ENCODE measurements around the gene THSD4.

DNA sequence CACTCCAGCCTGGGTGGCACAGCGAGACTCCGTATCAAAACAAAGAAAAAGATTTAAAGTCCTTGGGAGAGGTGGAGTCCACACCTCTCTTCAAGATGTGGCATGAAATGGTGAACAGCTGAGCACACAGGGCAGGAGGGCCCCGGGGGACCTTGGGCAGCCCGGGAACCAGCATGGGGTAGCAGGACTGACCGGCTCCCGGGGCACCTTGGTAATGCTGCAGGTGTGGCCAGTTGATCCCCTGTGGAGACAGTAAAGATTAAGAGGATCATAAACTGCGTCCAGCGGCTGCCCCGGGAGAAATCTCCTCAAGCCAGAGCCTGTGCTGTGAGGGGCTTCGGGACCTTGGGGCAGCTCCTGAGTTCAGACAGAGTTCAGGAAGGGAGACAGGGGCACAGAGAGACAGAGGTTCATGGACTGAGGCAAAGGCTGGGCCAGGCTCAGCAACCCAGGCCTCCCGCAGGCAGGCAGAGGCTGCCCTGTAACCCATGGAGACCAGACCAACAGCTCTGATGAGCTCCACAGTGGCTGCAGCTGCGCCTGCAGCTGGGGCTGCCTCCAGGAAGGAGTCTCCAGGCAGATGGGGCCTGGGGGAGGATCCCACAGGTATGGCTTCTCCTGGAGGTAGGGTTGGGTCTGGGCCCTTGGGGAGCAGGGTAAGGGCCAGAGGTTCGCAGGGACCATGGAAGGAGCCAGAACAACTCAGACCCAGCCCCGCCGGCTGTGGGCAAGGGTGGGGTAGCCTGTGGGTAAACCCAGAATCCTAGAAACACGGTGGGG is 695.2 kb downstream of the THSD4 start, which contains the start of gene NR2E3:
- TF ChIP-seq POLR2A (IDR thresholded peaks at IDR 0.05; ENCODE audit: control extremely low read depth in 1 of 2, low read depth in 2 of 2, low read length in 2 of 2) (no peak), EP300 (IDR thresholded peaks at IDR 0.05; ENCODE audit: borderline replicate concordance in 1 of 2, low read depth in 2 of 2, low read length in 2 of 2) (no peak), SIX5 (IDR thresholded peaks at IDR 0.05; ENCODE audit: low read depth, low read length) (no peak), CEBPB (IDR thresholded peaks at IDR 0.05; ENCODE audit: low read depth, low read length) (no peak)
- TF ChIP-seq, protein P1, sequence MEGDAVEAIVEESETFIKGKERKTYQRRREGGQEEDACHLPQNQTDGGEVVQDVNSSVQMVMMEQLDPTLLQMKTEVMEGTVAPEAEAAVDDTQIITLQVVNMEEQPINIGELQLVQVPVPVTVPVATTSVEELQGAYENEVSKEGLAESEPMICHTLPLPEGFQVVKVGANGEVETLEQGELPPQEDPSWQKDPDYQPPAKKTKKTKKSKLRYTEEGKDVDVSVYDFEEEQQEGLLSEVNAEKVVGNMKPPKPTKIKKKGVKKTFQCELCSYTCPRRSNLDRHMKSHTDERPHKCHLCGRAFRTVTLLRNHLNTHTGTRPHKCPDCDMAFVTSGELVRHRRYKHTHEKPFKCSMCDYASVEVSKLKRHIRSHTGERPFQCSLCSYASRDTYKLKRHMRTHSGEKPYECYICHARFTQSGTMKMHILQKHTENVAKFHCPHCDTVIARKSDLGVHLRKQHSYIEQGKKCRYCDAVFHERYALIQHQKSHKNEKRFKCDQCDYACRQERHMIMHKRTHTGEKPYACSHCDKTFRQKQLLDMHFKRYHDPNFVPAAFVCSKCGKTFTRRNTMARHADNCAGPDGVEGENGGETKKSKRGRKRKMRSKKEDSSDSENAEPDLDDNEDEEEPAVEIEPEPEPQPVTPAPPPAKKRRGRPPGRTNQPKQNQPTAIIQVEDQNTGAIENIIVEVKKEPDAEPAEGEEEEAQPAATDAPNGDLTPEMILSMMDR (IDR thresholded peaks at IDR 0.05; ENCODE audit: control extremely low read depth in 1 of 3, insufficient read depth in 1 of 3, low read depth in 1 of 3, low read length in 3 of 3), result no peak
- TF ChIP-seq, protein P2, sequence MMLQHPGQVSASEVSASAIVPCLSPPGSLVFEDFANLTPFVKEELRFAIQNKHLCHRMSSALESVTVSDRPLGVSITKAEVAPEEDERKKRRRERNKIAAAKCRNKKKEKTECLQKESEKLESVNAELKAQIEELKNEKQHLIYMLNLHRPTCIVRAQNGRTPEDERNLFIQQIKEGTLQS (IDR thresholded peaks at IDR 0.05; ENCODE audit: insufficient read depth, low read depth, low read length), result no peak

All from H1 (cell line).